CD14-positive monocyte (primary cell): Measurements from ENCODE around the gene SPAG17. TPM values are rescaled to one million over a fixed set of nuclear protein-coding genes. Genes with fewer than 3 reads are reported as not detected.

Experiments used
- DNase-seq, 3 donors: peaks; one replicate each; pipeline ENCODE4 v3.0.0-alpha.2; 2011 to 2022
- H2AFZ ChIP-seq: 2 replicates; pipeline ENCODE4 v1.6.0; 2012; ENCODE audit warnings: mild to moderate bottlenecking, low read depth, low read length, inconsistent platforms; ENCODE audit not compliant: insufficient read depth, poor library complexity, severe bottlenecking
- H3K27ac ChIP-seq, 2 donors: 1 replicate in 1 of 2; 2 replicates in 1 of 2; pipeline ENCODE4 v1.5.1; 2012 to 2013; ENCODE audit warnings: low read length in 2 of 2, control low read depth in 1 of 2, inconsistent platforms in 1 of 2, low read depth in 1 of 2, mild to moderate bottlenecking in 1 of 2
- H3K27me3 ChIP-seq, 2 donors: one replicate each; pipeline versions ENCODE4 v1.6.0 to v1.6.1; 2011 to 2013; ENCODE audit warnings: low read length in 2 of 2; ENCODE audit not compliant: control insufficient read depth in 2 of 2, insufficient read depth in 2 of 2
- H3K36me3 ChIP-seq, 2 donors: replicated peaks in 1 of 2; 1 replicate in 1 of 2; 2 replicates in 1 of 2; pipeline versions ENCODE4 v1.5.1 to v1.6.1; 2012 to 2013; ENCODE audit warnings: low read length in 2 of 2, control low read depth in 1 of 2, inconsistent platforms in 1 of 2, mild to moderate bottlenecking in 1 of 2; ENCODE audit not compliant: insufficient read depth in 2 of 2, control insufficient read depth in 1 of 2
- H3K4me1 ChIP-seq, 2 donors: 1 replicate in 1 of 2; 2 replicates in 1 of 2; pipeline versions ENCODE4 v1.5.1 to v1.6.1; 2012 to 2013; ENCODE audit warnings: low read length in 2 of 2, control low read depth in 1 of 2, inconsistent platforms in 1 of 2, mild to moderate bottlenecking in 1 of 2, moderate library complexity in 1 of 2; ENCODE audit not compliant: insufficient read depth in 2 of 2, control insufficient read depth in 1 of 2
- H3K4me2 ChIP-seq: replicated peaks from 2 replicates; pipeline ENCODE3; 2012; ENCODE audit warnings: low read length, moderate library complexity, mild to moderate bottlenecking; ENCODE audit not compliant: poor library complexity, severe bottlenecking; ENCODE audit errors: extremely low read depth
- H3K4me3 ChIP-seq, 3 experiments: fragments of 200-600 bp in 1 of 3; sonication (generic) in 1 of 3; replicated peaks in 1 of 3; 1 replicate in 2 of 3; 2 replicates in 1 of 3; pipeline ENCODE4 v1.5.1; 2011 to 2013; ENCODE audit warnings: low read length in 3 of 3, mild to moderate bottlenecking in 3 of 3, control low read depth in 2 of 3, low read depth in 2 of 3, inconsistent platforms in 1 of 3, moderate library complexity in 1 of 3
- H3K79me2 ChIP-seq: 2 replicates; pipeline ENCODE4 v1.6.0; 2012; ENCODE audit warnings: mild to moderate bottlenecking, control low read depth, inconsistent platforms, low read length, moderate library complexity; ENCODE audit not compliant: insufficient read depth
- H3K9ac ChIP-seq: 2 replicates; pipeline ENCODE4 v1.6.0; 2017; ENCODE audit warnings: low read length, mild to moderate bottlenecking; ENCODE audit not compliant: insufficient read depth, poor library complexity, severe bottlenecking
- H3K9me3 ChIP-seq, 2 donors: replicated peaks in 1 of 2; 1 replicate in 1 of 2; 2 replicates in 1 of 2; pipeline versions ENCODE4 v1.5.1 to v1.6.1; 2012 to 2013; ENCODE audit warnings: low read length in 2 of 2, control low read depth in 1 of 2; ENCODE audit not compliant: control insufficient read depth in 1 of 2, insufficient read depth in 1 of 2
- H4K20me1 ChIP-seq: 2 replicates; pipeline ENCODE4 v1.6.0; 2012; ENCODE audit warnings: mild to moderate bottlenecking, low read length, control low read depth, moderate library complexity; ENCODE audit not compliant: insufficient read depth
- H3K27ac Mint-ChIP-seq, 7 donors: one replicate each; pipeline ENCODE4 v1.8.0; 2020; ENCODE audit warnings: mild to moderate bottlenecking in 7 of 7, mixed read lengths in 7 of 7, moderate library complexity in 6 of 7, inconsistent platforms in 2 of 7
- H3K27me3 Mint-ChIP-seq, 3 donors: one replicate each; pipeline ENCODE4 v1.8.0; 2021 to 2022; ENCODE audit warnings: low read depth in 3 of 3, mild to moderate bottlenecking in 3 of 3, mixed read lengths in 3 of 3, moderate library complexity in 3 of 3, inconsistent platforms in 1 of 3
- H3K36me3 Mint-ChIP-seq, 2 donors: one replicate each; pipeline ENCODE4 v1.8.0; 2020; ENCODE audit warnings: mixed read lengths in 2 of 2, inconsistent platforms in 1 of 2, mild to moderate bottlenecking in 1 of 2
- H3K4me1 Mint-ChIP-seq: one replicate; pipeline ENCODE4 v1.8.0; 2020; ENCODE audit warnings: mild to moderate bottlenecking, mixed read lengths
- H3K4me3 Mint-ChIP-seq, 2 donors: one replicate each; pipeline ENCODE4 v1.8.0; 2020; ENCODE audit warnings: mild to moderate bottlenecking in 2 of 2, mixed read lengths in 2 of 2, moderate library complexity in 1 of 2
- H3K9me3 Mint-ChIP-seq, 7 donors: one replicate each; pipeline ENCODE4 v1.8.0; 2020 to 2022; ENCODE audit warnings: mixed read lengths in 7 of 7, mild to moderate bottlenecking in 6 of 7, moderate library complexity in 6 of 7, inconsistent platforms in 2 of 7
- CTCF ChIP-seq: fragments of 200-600 bp; IDR thresholded peaks from one replicate; pipeline ENCODE4 v1.8.0; 2022; ENCODE audit warnings: antibody characterized with exemption, mild to moderate bottlenecking
- WGBS: methylation state at CpG from one replicate; pipeline ENCODE4 v1.1.5; 2013; ENCODE audit warnings: missing lambda C conversion rate; ENCODE audit not compliant: insufficient coverage; 5-methylcytosine and 5-hydroxymethylcytosine counted together
- intact Hi-C, 2 donors: fragments of 100-400 bp; cut with micrococcal nuclease; formaldehyde crosslinking; loops; one replicate each; pipeline versions ENCODE4 v1.15.0 to v1.15.1; 2023
- polyA plus RNA-seq, 3 donors: library from polyadenylated mRNA; depleted of rRNA in 1 of 3; unstranded in 2 of 3; stranded (reverse) in 1 of 3; fragments of 300-500 nt in 2 of 3; fragments of >200 nt in 1 of 3; fragmentation: Illumina TruSeq in 2 of 3; gene quantifications; 1 replicate in 2 of 3; 2 replicates in 1 of 3; pipeline ENCODE4 v1.2.3, GENCODE V29; 2012 to 2021

The SPAG17 gene
- polyA plus RNA-seq, 3 donors = 0.26 to 0.87 (median 0.68) TPM

GRCh38 chr1:117921991-117922390 lies 263.0 kb downstream of the SPAG17 start:
- no peak overlapping the region for H3K4me3 ChIP-seq
- no peaks in the 10 kb centered on the region for H3K9me3 ChIP-seq
- H3K4me3 Mint-ChIP-seq = no peak overlapping the region
- H3K27me3 Mint-ChIP-seq = no peaks in the 10 kb centered on the region
- peaks cover 20% of the 10 kb centered on the region for H3K4me1 Mint-ChIP-seq
- H3K4me2 ChIP-seq = no peak overlapping the region
- no peak overlapping the region for H2AFZ ChIP-seq
- peaks cover 18 to 21% of the 10 kb centered on the region in 2 donors for H3K4me1 ChIP-seq
- H3K79me2 ChIP-seq = peaks cover 72% of the 10 kb centered on the region
- 100% methylated on average over 1 of the region's 2 CpGs for WGBS
- intact Hi-C loops = no loop called here
- DNase-seq = no peak
- no peaks in the 10 kb centered on the region for H3K9me3 Mint-ChIP-seq
- H4K20me1 ChIP-seq = peaks cover 77% of the 10 kb centered on the region
- H3K27ac ChIP-seq = no peak overlapping the region
- H3K27me3 ChIP-seq = no peaks in the 10 kb centered on the region
- peaks cover 32 to 43% of the 10 kb centered on the region in 2 donors for H3K36me3 Mint-ChIP-seq
- TF ChIP-seq CTCF = no peak
- H3K36me3 ChIP-seq = peaks cover 29 to 54% of the 10 kb centered on the region in 2 donors
- no peak overlapping the region for H3K9ac ChIP-seq
- no peak overlapping the region for H3K27ac Mint-ChIP-seq

- no peak overlapping the region for H3K4me3 Mint-ChIP-seq
- no peak overlapping the region for H2AFZ ChIP-seq
- peaks cover 53 to 78% of the 10 kb centered on the region in 2 donors for H3K36me3 ChIP-seq
- no peaks in the 10 kb centered on the region for H3K9me3 ChIP-seq
- no peak for TF ChIP-seq CTCF
- no peaks in the 10 kb centered on the region for H3K4me1 ChIP-seq
- H3K9me3 Mint-ChIP-seq = peaks cover 0 to 4% (median 0%) of the 10 kb centered on the region in 7 donors
- peaks cover 46% of the 10 kb centered on the region for H3K79me2 ChIP-seq
- no peak for DNase-seq
- H3K4me1 Mint-ChIP-seq = peaks cover 1% of the 10 kb centered on the region
- H3K27ac Mint-ChIP-seq = no peak overlapping the region
- peaks cover 54 to 68% of the 10 kb centered on the region in 2 donors for H3K36me3 Mint-ChIP-seq
- H3K9ac ChIP-seq = no peak overlapping the region
- no peak overlapping the region for H3K4me2 ChIP-seq
- intact Hi-C loops = no loop called here
- H3K27ac ChIP-seq = no peak overlapping the region
- no peaks in the 10 kb centered on the region for H3K27me3 ChIP-seq
- H4K20me1 ChIP-seq = peaks cover 75% of the 10 kb centered on the region
- no peak overlapping the region for H3K4me3 ChIP-seq
- H3K27me3 Mint-ChIP-seq = no peaks in the 10 kb centered on the region
These were observed 265.7 kb downstream of the SPAG17 start for GRCh38 chr1:117919376-117919775.
